GM12878 (cell line): Measurements from ENCODE around the gene CXorf38. TPM values are rescaled to one million over a fixed set of nuclear protein-coding genes. Genes with fewer than 3 reads are reported as not detected.

Experiments
- ATAC-seq: fragments of 200-7000 bp; cut with Tn5 transposase; 3 replicates; pipeline ENCODE4 v1.9.1; 2020; ENCODE audit warnings: mild to moderate bottlenecking, moderate library complexity
- BruUV-seq: library from RNA; stranded (reverse); fragments of 400-500 nt; replicated peaks from 2 replicates; lab custom pipeline; 2021; lab: Mats Ljungman, UMichigan
- CTCF ChIA-PET: fragments of 300-600 bp; sonication (Branson Sonifier 250); formaldehyde crosslinking; extraction: SDS; loops from one replicate; lab custom pipeline; 2021; ENCODE audit warnings: inconsistent platforms; lab: Yijun Ruan, JAX
- POLR2A ChIA-PET: fragments of 350-600 bp; formaldehyde crosslinking; extraction: SDS; loops from one replicate; lab custom pipeline; 2021; ENCODE audit warnings: inconsistent platforms; lab: Charles Lee
- RAD21 ChIA-PET: fragments of 300-600 bp; sonication (Branson Sonifier 250); formaldehyde crosslinking; loops from one replicate; lab custom pipeline; 2023; ENCODE audit warnings: antibody characterized with exemption; ENCODE audit not compliant: unreplicated experiment; lab: Charles Lee
- SMC1A ChIA-PET: fragments of 300-600 bp; sonication (Branson Sonifier 250); formaldehyde crosslinking; loops from one replicate; lab custom pipeline; 2023; ENCODE audit not compliant: unreplicated experiment, uncharacterized antibody; lab: Charles Lee
- DNase-seq: peaks from one replicate; pipeline ENCODE4 v3.0.0-alpha.2; 2011; ENCODE audit warnings: low read depth, low spot score
- FAIRE-seq: peaks from 3 replicates; lab custom pipeline; 2011; peaks lifted over from hg19 to GRCh38; lab: Jason Lieb, UNC
- H2AFZ ChIP-seq: 2 replicates; pipeline ENCODE4 v1.6.0; 2011; ENCODE audit warnings: low read depth, low read length, control low read depth; ENCODE audit not compliant: control insufficient read depth
- H3K27ac ChIP-seq: 2 replicates; pipeline ENCODE4 v1.5.1; 2011; ENCODE audit warnings: control low read depth; ENCODE audit not compliant: control insufficient read depth, insufficient read depth
- H3K27me3 ChIP-seq, 2 experiments: replicated peaks in 1 of 2; 2 replicates each; pipeline versions ENCODE4 v1.6.0 to v1.6.1; 2011; ENCODE audit warnings: low read length in 1 of 2; ENCODE audit not compliant: control insufficient read depth in 2 of 2, insufficient read depth in 2 of 2
- H3K36me3 ChIP-seq, 2 experiments: 2 replicates each; pipeline ENCODE4 v1.5.1; 2011; ENCODE audit warnings: low read length in 1 of 2; ENCODE audit not compliant: control insufficient read depth in 2 of 2, insufficient read depth in 2 of 2
- H3K4me1 ChIP-seq: 2 replicates; pipeline ENCODE4 v1.6.1; 2011; ENCODE audit warnings: mild to moderate bottlenecking, low read length, moderate library complexity, mixed read lengths; ENCODE audit not compliant: control insufficient read depth, insufficient read depth
- H3K4me2 ChIP-seq: 2 replicates; pipeline ENCODE4 v1.6.0; 2011; ENCODE audit warnings: control low read depth; ENCODE audit not compliant: control insufficient read depth, insufficient read depth
- H3K4me3 ChIP-seq: fragments of 200-600 bp; sonication (generic); 2 replicates; pipeline ENCODE4 v1.5.1; 2016
- H3K79me2 ChIP-seq: 2 replicates; pipeline ENCODE4 v1.6.0; 2011; ENCODE audit warnings: low read length; ENCODE audit not compliant: control insufficient read depth, insufficient read depth
- H3K9ac ChIP-seq: 2 replicates; pipeline ENCODE4 v1.8.0; 2011; ENCODE audit warnings: low read length, control low read depth, mixed read lengths; ENCODE audit not compliant: control insufficient read depth, insufficient read depth
- H3K9me3 ChIP-seq: replicated peaks from 3 replicates; pipeline ENCODE4 v1.5.1; 2011; ENCODE audit warnings: mild to moderate bottlenecking, low read length; ENCODE audit not compliant: control insufficient read depth, insufficient read depth
- H4K20me1 ChIP-seq: 2 replicates; pipeline ENCODE4 v1.6.0; 2011; ENCODE audit not compliant: control insufficient read depth, insufficient read depth
- BHLHE40 ChIP-seq, 2 experiments: fragments of 450-650 bp in 1 of 2; IDR thresholded peaks; 2 replicates each; pipeline ENCODE4 v1.6.1; 2011 to 2017; ENCODE audit warnings: low read depth in 2 of 2, borderline replicate concordance in 1 of 2, improper control_type of control experiment in 1 of 2, low read length in 1 of 2, mild to moderate bottlenecking in 1 of 2
- CREM ChIP-seq: IDR thresholded peaks from 2 replicates; pipeline ENCODE4 v1.6.1; 2014; ENCODE audit warnings: antibody characterized with exemption, low read depth
- RAD51 ChIP-seq: fragments of 450-650 bp; IDR thresholded peaks from 2 replicates; pipeline ENCODE4 v1.6.1; 2016; ENCODE audit warnings: moderate library complexity, mild to moderate bottlenecking, inconsistent platforms
- RUNX3 ChIP-seq: IDR thresholded peaks from 2 replicates; pipeline ENCODE4 v1.6.1; 2012; ENCODE audit warnings: low read length, inconsistent platforms
- SMC3 ChIP-seq: IDR thresholded peaks from 2 replicates; pipeline ENCODE4 v1.6.1; 2011; ENCODE audit warnings: low read length, improper control_type of control experiment, borderline replicate concordance
- USF1 ChIP-seq: IDR thresholded peaks from 2 replicates; pipeline ENCODE4 v1.6.1; 2011; ENCODE audit warnings: borderline replicate concordance, low read depth, mild to moderate bottlenecking, moderate library complexity, mixed read lengths, low read length; ENCODE audit not compliant: insufficient read depth; ENCODE audit errors: extremely low read length
- WGBS: methylation state at CpG from one replicate; pipeline ENCODE4 v1.1.6; 2016; ENCODE audit warnings: low lambda C conversion rate; ENCODE audit not compliant: insufficient replicate concordance, insufficient coverage; ENCODE audit errors: missing lambda C conversion rate; 5-methylcytosine and 5-hydroxymethylcytosine counted together
- in situ Hi-C: fragments of 300-500 bp; cut with MboI; formaldehyde crosslinking; loops from 9 replicates; pipeline ENCODE4 v1.14.3; 2018; ENCODE audit warnings: mixed read lengths
- intact Hi-C: fragments of 100-400 bp; cut with micrococcal nuclease; formaldehyde crosslinking; loops from one replicate; pipeline ENCODE4 v1.14.2; 2022; ENCODE audit not compliant: unreplicated experiment
- polyA plus RNA-seq, 11 experiments: library from polyadenylated mRNA; depleted of rRNA in 4 of 11; unstranded in 6 of 11; stranded (reverse) in 5 of 11; fragments of >200 nt; fragmentation: Nextera tagmentation in 4 of 11; fragmentation: Illumina TruSeq in 1 of 11; extraction: Ambion mirVana in 4 of 11; extraction: Trizol in 1 of 11; gene quantifications; 1 replicate in 1 of 11; 2 replicates in 10 of 11; pipeline versions ENCODE4 v1.2.1 to v1.2.3, GENCODE V29; 2011 to 2016; ENCODE audit warnings: inconsistent platforms in 2 of 11, missing spikeins in 2 of 11, low read depth in 1 of 11
- total RNA-seq, 4 experiments: library from RNA; depleted of rRNA in 3 of 4; stranded (reverse); fragments of >200 nt in 3 of 4; fragmentation: Illumina TruSeq in 1 of 4; extraction: Trizol in 1 of 4; gene quantifications; 2 replicates each; pipeline versions ENCODE4 v1.2.1 to v1.2.3, GENCODE V29; 2013 to 2021

CXorf38 gene
- total and polyA plus RNA-seq, 10 of the 15 experiments (the other 5 are each of a cell fraction or from before 2014, with no cell fraction given): 2.2 to 50.1 (median 18.8) TPM

DNA sequence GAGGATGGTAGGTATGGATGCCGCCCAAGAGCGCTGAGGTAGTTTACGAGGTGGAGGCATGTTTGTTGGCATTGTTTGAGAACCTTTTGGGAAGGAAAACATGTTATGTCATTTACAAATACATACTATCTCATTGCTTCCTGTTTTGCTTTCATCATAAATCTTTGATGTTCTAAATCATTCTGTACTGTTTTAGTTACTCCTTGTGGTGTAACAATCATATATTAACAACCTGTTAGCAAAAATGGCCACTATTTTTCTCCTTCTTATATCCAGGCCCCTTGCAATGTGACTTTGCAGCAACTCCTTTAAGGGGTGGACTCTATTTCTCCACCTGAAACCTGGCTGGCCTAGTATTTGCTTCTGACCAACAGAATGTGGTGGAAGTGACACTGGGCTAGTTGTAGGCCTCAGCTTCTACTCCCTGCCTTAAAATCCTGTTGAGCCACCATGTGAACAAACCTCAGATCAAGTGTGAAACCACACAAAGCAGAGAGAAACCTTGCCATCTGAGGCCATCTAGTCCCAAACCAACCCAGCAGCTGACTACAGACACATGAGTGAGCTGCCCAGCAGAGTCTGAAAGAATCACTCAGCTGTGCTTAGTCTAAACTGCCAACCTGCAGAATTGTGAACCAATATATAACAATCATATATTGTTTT is 15.8 kb upstream of the CXorf38 start:
- Histone ChIP-seq H3K27me3 (no peaks in the 10 kb centered on the region), H3K4me2 (no peak overlapping the region), H2AFZ (no peak overlapping the region), H4K20me1 (no peaks in the 10 kb centered on the region), H3K4me1 (no peaks in the 10 kb centered on the region; the same call in 1 of the 2 replicates), H3K36me3 (peaks cover 6 to 17% of the 10 kb centered on the region in 2 experiments), H3K79me2 (no peaks in the 10 kb centered on the region), H3K27ac (no peak overlapping the region), H3K9me3 (no peaks in the 10 kb centered on the region), H3K9ac (no peak overlapping the region), H3K4me3 (no peak overlapping the region)
- SMC1A ChIA-PET: interaction anchor here (0.8 to 1.9 kb wide), 4 partner anchors 12 to 452 kb away, joined by 4 to 9 read pairs (median 6); no protein-coding TSS in a partner anchor
- in situ Hi-C loops (no loop called here), intact Hi-C loops (loop anchor here (5.0 kb wide), 1 partner anchor 74 kb away; the partner anchor contains the start of gene MED14)
- ATAC-seq: peak; percentile 73
- WGBS: 96% methylated on average over 3 of the region's 3 CpGs
- POLR2A ChIA-PET: interaction anchor here (0.5 kb wide), 1 partner anchor 39 kb away, joined by 5 read pairs; no protein-coding TSS in a partner anchor
- TF ChIP-seq RAD51 (peak; percentile 16; the same call in 1 of the 2 replicates), BHLHE40 (IDR thresholded peaks at IDR 0.05; ENCODE audit: borderline replicate concordance in 1 of 2, low read depth in 2 of 2, low read length in 1 of 2) (peak in 1 of 2 experiments; percentile 36; a peak in 1 of 4 replicates), USF1 (no peak), CREM (no peak), RUNX3 (peak; percentile 14; the same call in 1 of the 2 replicates), SMC3 (no peak)
- no peak for FAIRE-seq
- BruUV-seq: no TSS peak
- DNase-seq: no peak
- RAD21 ChIA-PET: interaction anchor here (1.0 to 2.2 kb wide), 2 partner anchors 12 to 131 kb away, joined by 4 to 8 read pairs; no protein-coding TSS in a partner anchor
- CTCF ChIA-PET: interaction anchor here (0.6 to 5.5 kb wide), 7 partner anchors 12 to 130 kb away, joined by 3 to 23 read pairs (median 5); no protein-coding TSS in a partner anchor
